ENCODE data around the gene OR2K2.

DNA sequence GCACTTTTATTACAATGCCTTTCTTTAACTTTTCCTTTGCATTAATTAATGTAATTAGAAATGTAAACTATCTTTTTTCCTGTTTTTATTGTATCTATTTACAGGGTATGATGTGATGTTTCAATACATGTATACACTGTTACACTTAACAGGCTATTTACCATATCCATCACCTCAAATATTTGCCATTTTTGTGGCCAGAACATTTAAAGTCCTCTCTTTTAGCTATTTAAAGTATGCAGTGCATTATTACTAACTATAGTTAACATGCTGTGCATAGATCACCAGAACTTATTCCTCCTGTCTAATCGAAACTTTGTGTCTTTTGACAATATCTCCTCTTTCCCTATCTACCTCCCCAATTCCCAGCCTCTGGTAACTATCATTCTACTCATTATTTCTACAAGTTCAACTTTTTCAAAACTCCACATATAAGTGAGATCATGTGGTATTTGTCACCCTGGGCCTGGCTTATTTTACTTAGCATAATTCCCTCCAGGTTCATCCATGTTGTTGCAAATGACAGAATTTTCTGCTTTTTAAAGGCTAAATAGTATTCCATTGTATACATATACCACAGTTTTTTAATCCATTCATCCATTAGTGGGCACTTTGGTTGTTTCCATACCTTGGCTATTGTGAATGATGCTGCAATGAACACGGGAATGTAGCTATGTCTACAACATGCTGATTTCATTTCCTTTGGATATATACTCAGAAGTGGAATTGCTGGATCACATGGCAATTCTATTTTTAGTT, 32.8 kb downstream of the OR2K2 start:
- TF ChIP-seq CTCF (optimal IDR thresholded peaks at IDR 0.05 in 1 of 3, IDR thresholded peaks at IDR 0.05 in 1 of 3, conservative IDR thresholded peaks at IDR 0.05 in 1 of 3; ENCODE audit: extremely low read depth in 1 of 3, insufficient read depth in 2 of 3, low read length in 3 of 3) (no peak), EZH2 (IDR thresholded peaks at IDR 0.05; ENCODE audit: low read length) (no peak)

All from keratinocyte (primary cell).